ENCODE results near the gene SLC25A22. TPM values are rescaled to one million over a fixed set of nuclear protein-coding genes. Genes with fewer than 3 reads are reported as not detected.

SLC25A22 gene
- total and polyA plus RNA-seq, 8 donors = 5.5 to 11.9 (median 9.8) TPM; not detected in 1

Small RNA genes lying within 50 kb of the gene (small RNA-seq; reads per million reads assigned to genes)
- 0 reads per million in 4 donors for gene SNORA52

Other genes starting within 250 kb of the SLC25A22 start
- 10 to 100 TPM in 3 of 5 donors, 1 to 10 TPM in 1, under 1 TPM in 1; 0.55 to 92.7 (median 12.8) TPM for gene LMNTD2, start 237.5 kb downstream of the SLC25A22 start, total RNA-seq
- 1 to 10 TPM; 6.3 to 9.2 (median 7.2) TPM for gene LMNTD2, start 237.5 kb downstream of the SLC25A22 start, polyA plus RNA-seq
- 100 to 1,000 TPM in 2 of 5 donors, 10 to 100 TPM in 3; 16.7 to 330 (median 86.6) TPM for gene RASSF7, start 237.3 kb downstream of the SLC25A22 start, total RNA-seq
- 100 to 1,000 TPM in 2 of 3 donors, 10 to 100 TPM in 1; 73.0 to 121 (median 103) TPM for gene RASSF7, start 237.3 kb downstream of the SLC25A22 start, polyA plus RNA-seq
- gene PHRF1, start 221.8 kb downstream of the SLC25A22 start, total RNA-seq = 10 to 100 TPM; 17.5 to 60.8 (median 29.9) TPM
- 10 to 100 TPM in 1 of 3 donors, 1 to 10 TPM in 2; 7.9 to 14.8 (median 9.4) TPM for gene PHRF1, start 221.8 kb downstream of the SLC25A22 start, polyA plus RNA-seq
- gene IRF7, start 182.3 kb downstream of the SLC25A22 start, total RNA-seq = 10 to 100 TPM in 4 of 5 donors, 1 to 10 TPM in 1; 5.7 to 49.1 (median 22.5) TPM
- gene IRF7, start 182.3 kb downstream of the SLC25A22 start, polyA plus RNA-seq = 10 to 100 TPM; 33.0 to 43.8 (median 40.8) TPM
- 10 to 100 TPM in 1 of 5 donors, 1 to 10 TPM in 4; 2.7 to 92.1 (median 5.5) TPM for gene CDHR5, start 173.3 kb downstream of the SLC25A22 start, total RNA-seq
- gene CDHR5, start 173.3 kb downstream of the SLC25A22 start, polyA plus RNA-seq = 1 to 10 TPM in 1 of 3 donors, under 1 TPM in 2; 0.38 to 2.2 (median 0.92) TPM
- 1 to 10 TPM in 1 of 5 donors, not detected in 4; 3.1 TPM for gene SCT, start 171.1 kb downstream of the SLC25A22 start, total RNA-seq
- under 1 TPM in 1 of 3 donors, not detected in 2; 0.95 TPM for gene SCT, start 171.1 kb downstream of the SLC25A22 start, polyA plus RNA-seq
- gene DRD4, start 161.0 kb downstream of the SLC25A22 start, total RNA-seq = not detected
- gene DRD4, start 161.0 kb downstream of the SLC25A22 start, polyA plus RNA-seq = 1 to 10 TPM in 1 of 3 donors, under 1 TPM in 2; 0.19 to 1.7 (median 0.50) TPM
- 100 to 1,000 TPM in 1 of 5 donors, 10 to 100 TPM in 4; 12.3 to 111 (median 29.4) TPM for gene DEAF1, start 103.1 kb downstream of the SLC25A22 start, total RNA-seq
- gene DEAF1, start 103.1 kb downstream of the SLC25A22 start, polyA plus RNA-seq = 10 to 100 TPM; 41.4 to 51.8 (median 45.1) TPM
- 10 to 100 TPM in 4 of 5 donors, 1 to 10 TPM in 1; 4.9 to 46.5 (median 21.5) TPM for gene TMEM80, start 102.5 kb downstream of the SLC25A22 start, total RNA-seq
- 10 to 100 TPM in 2 of 3 donors, 1 to 10 TPM in 1; 9.0 to 30.8 (median 18.1) TPM for gene TMEM80, start 102.5 kb downstream of the SLC25A22 start, polyA plus RNA-seq
- gene EPS8L2, start 92.0 kb downstream of the SLC25A22 start, total RNA-seq = 100 to 1,000 TPM in 4 of 5 donors, 10 to 100 TPM in 1; 45.0 to 617 (median 306) TPM
- 100 to 1,000 TPM in 1 of 3 donors, 10 to 100 TPM in 2; 91.5 to 190 (median 96.2) TPM for gene EPS8L2, start 92.0 kb downstream of the SLC25A22 start, polyA plus RNA-seq
- 100 to 1,000 TPM in 4 of 5 donors, 10 to 100 TPM in 1; 85.9 to 258 (median 175) TPM for gene TALDO1, start 50.8 kb downstream of the SLC25A22 start, total RNA-seq
- gene TALDO1, start 50.8 kb downstream of the SLC25A22 start, polyA plus RNA-seq = 100 to 1,000 TPM; 139 to 214 (median 208) TPM
- gene GATD1, start 20.8 kb downstream of the SLC25A22 start, total RNA-seq = 10 to 100 TPM in 4 of 5 donors, 1 to 10 TPM in 1; 9.9 to 68.1 (median 13.4) TPM
- gene GATD1, start 20.8 kb downstream of the SLC25A22 start, polyA plus RNA-seq = 10 to 100 TPM; 21.0 to 63.2 (median 24.7) TPM
- gene CEND1, start 8.2 kb downstream of the SLC25A22 start, total RNA-seq = not detected
- gene CEND1, start 8.2 kb downstream of the SLC25A22 start, polyA plus RNA-seq = under 1 TPM in 1 of 3 donors, not detected in 2; 0.23 TPM
- gene PIDD1, start 7.0 kb upstream of the SLC25A22 start, total RNA-seq = 100 to 1,000 TPM in 1 of 5 donors, 10 to 100 TPM in 3, 1 to 10 TPM in 1; 5.9 to 503 (median 57.1) TPM
- 10 to 100 TPM; 20.5 to 25.6 (median 25.5) TPM for gene PIDD1, start 7.0 kb upstream of the SLC25A22 start, polyA plus RNA-seq
- gene RPLP2, start 11.7 kb upstream of the SLC25A22 start, total RNA-seq = 1,000 to 10,000 TPM in 1 of 5 donors, 100 to 1,000 TPM in 4; 360 to 5,956 (median 454) TPM
- 1,000 to 10,000 TPM; 1,397 to 2,170 (median 1,669) TPM for gene RPLP2, start 11.7 kb upstream of the SLC25A22 start, polyA plus RNA-seq
- 100 to 1,000 TPM in 3 of 5 donors, 10 to 100 TPM in 2; 33.4 to 385 (median 139) TPM for gene PNPLA2, start 20.6 kb upstream of the SLC25A22 start, total RNA-seq
- 10 to 100 TPM; 41.7 to 85.1 (median 77.8) TPM for gene PNPLA2, start 20.6 kb upstream of the SLC25A22 start, polyA plus RNA-seq
- 100 to 1,000 TPM in 4 of 5 donors, 10 to 100 TPM in 1; 12.7 to 556 (median 165) TPM for gene CRACR2B, start 29.6 kb upstream of the SLC25A22 start, total RNA-seq
- gene CRACR2B, start 29.6 kb upstream of the SLC25A22 start, polyA plus RNA-seq = 100 to 1,000 TPM; 105 to 133 (median 119) TPM
- gene CD151, start 34.7 kb upstream of the SLC25A22 start, total RNA-seq = 100 to 1,000 TPM; 103 to 293 (median 157) TPM
- gene CD151, start 34.7 kb upstream of the SLC25A22 start, polyA plus RNA-seq = 100 to 1,000 TPM in 2 of 3 donors, 10 to 100 TPM in 1; 66.7 to 262 (median 206) TPM
- 100 to 1,000 TPM in 1 of 5 donors, 10 to 100 TPM in 4; 13.8 to 407 (median 63.4) TPM for gene POLR2L, start 44.2 kb upstream of the SLC25A22 start, total RNA-seq
- gene POLR2L, start 44.2 kb upstream of the SLC25A22 start, polyA plus RNA-seq = 100 to 1,000 TPM; 130 to 160 (median 152) TPM
- 100 to 1,000 TPM in 1 of 5 donors, 10 to 100 TPM in 4; 20.5 to 116 (median 29.7) TPM for gene TSPAN4, start 44.6 kb upstream of the SLC25A22 start, total RNA-seq
- gene TSPAN4, start 44.6 kb upstream of the SLC25A22 start, polyA plus RNA-seq = 10 to 100 TPM; 10.5 to 29.8 (median 26.4) TPM
- 100 to 1,000 TPM in 1 of 5 donors, 10 to 100 TPM in 4; 35.4 to 121 (median 78.6) TPM for gene CHID1, start 112.5 kb upstream of the SLC25A22 start, total RNA-seq
- 10 to 100 TPM; 40.9 to 46.4 (median 42.3) TPM for gene CHID1, start 112.5 kb upstream of the SLC25A22 start, polyA plus RNA-seq
- gene AP2A2, start 127.6 kb upstream of the SLC25A22 start, total RNA-seq = 100 to 1,000 TPM in 2 of 5 donors, 10 to 100 TPM in 3; 30.3 to 350 (median 64.5) TPM
- 10 to 100 TPM; 15.0 to 19.1 (median 18.1) TPM for gene AP2A2, start 127.6 kb upstream of the SLC25A22 start, polyA plus RNA-seq
- gene MUC6, start 238.4 kb upstream of the SLC25A22 start, total RNA-seq = 100 to 1,000 TPM in 2 of 5 donors, 10 to 100 TPM in 2, under 1 TPM in 1; 0.29 to 215 (median 84.4) TPM
- 100 to 1,000 TPM in 2 of 3 donors, 10 to 100 TPM in 1; 80.3 to 170 (median 150) TPM for gene MUC6, start 238.4 kb upstream of the SLC25A22 start, polyA plus RNA-seq